SJSA1 (cell line): ENCODE data around the gene PPIB. TPM values are rescaled to one million over a fixed set of nuclear protein-coding genes. Genes with fewer than 3 reads are reported as not detected.
A peak's percentile ranks its signal among the peaks of the same experiment; 100 is the strongest.

ENCODE experiments used
- DNase-seq, 2 experiments: peaks; one replicate each; pipeline ENCODE4 v3.0.0-alpha.2; 2015 to 2020; ENCODE audit warnings: low spot score in 2 of 2, low read depth in 1 of 2
- H3K27ac ChIP-seq: fragments of 250-450 bp; sonication (Bioruptor Pico); 2 replicates; pipeline ENCODE4 v1.5.1; 2020; ENCODE audit warnings: mild to moderate bottlenecking, moderate library complexity
- H3K27me3 ChIP-seq: fragments of 250-450 bp; sonication (Bioruptor Pico); replicated peaks from 2 replicates; pipeline ENCODE4 v1.5.1; 2020; ENCODE audit warnings: mild to moderate bottlenecking, moderate library complexity
- H3K36me3 ChIP-seq: fragments of 250-450 bp; sonication (Bioruptor Pico); 2 replicates; pipeline ENCODE4 v1.5.1; 2020; ENCODE audit warnings: mild to moderate bottlenecking
- H3K4me1 ChIP-seq: fragments of 250-450 bp; sonication (Bioruptor Pico); replicated peaks from 2 replicates; pipeline ENCODE4 v1.6.1; 2021; ENCODE audit warnings: mild to moderate bottlenecking
- H3K4me3 ChIP-seq: fragments of 250-450 bp; sonication (Bioruptor Pico); 2 replicates; pipeline ENCODE4 v1.5.1; 2020; ENCODE audit warnings: mild to moderate bottlenecking
- H3K9me3 ChIP-seq: fragments of 250-450 bp; sonication (Bioruptor Pico); replicated peaks from 2 replicates; pipeline ENCODE4 v1.5.1; 2020; ENCODE audit warnings: mild to moderate bottlenecking
- total RNA-seq: library from RNA; depleted of rRNA; stranded (reverse); fragments of >200 nt; shearing (Covaris generic); gene quantifications from 2 replicates; pipeline ENCODE4 v1.2.3, GENCODE V29; 2014

The PPIB gene
- total RNA-seq, 1 experiment from 2014 or later = 670 TPM

- peaks cover 35% of the 10 kb centered on the region for H3K36me3 ChIP-seq
- no peaks in the 10 kb centered on the region for H3K9me3 ChIP-seq
- H3K27me3 ChIP-seq = peaks cover 14% of the 10 kb centered on the region
- peaks cover 12% of the 10 kb centered on the region for H3K4me1 ChIP-seq
- H3K27ac ChIP-seq = no peak overlapping the region
- no peak for DNase-seq
- no peak overlapping the region for H3K4me3 ChIP-seq
Measured at GRCh38 chr15:64152507-64153387, 10.1 kb downstream of the PPIB start.

GRCh38 chr15:64151727-64152506 lies 10.9 kb downstream of the PPIB start, which contains the start of gene SNX22:
TSS of gene SNX22 (plus strand) at chr15:64151731. CDS start at chr15:64151776, 45 bp downstream.
- Histone ChIP-seq H3K27me3 (peaks cover 14% of the 10 kb centered on the region), H3K4me1 (peaks cover 17% of the 10 kb centered on the region), H3K36me3 (peaks cover 26% of the 10 kb centered on the region), H3K9me3 (no peaks in the 10 kb centered on the region), H3K4me3 (peak within 1 kb of the TSS; percentile 34), H3K27ac (no peak within 1 kb of the TSS)
- no peak for DNase-seq

- Histone ChIP-seq H3K36me3 (peaks cover 10% of the 10 kb centered on the region), H3K4me3 (no peak overlapping the region), H3K9me3 (no peaks in the 10 kb centered on the region), H3K4me1 (peaks cover 20% of the 10 kb centered on the region), H3K27me3 (peaks cover 14% of the 10 kb centered on the region), H3K27ac (no peak overlapping the region)
- DNase-seq = no peak
Measured at GRCh38 chr15:64149893-64150578, 12.8 kb downstream of the PPIB start.

GRCh38 chr15:64149424-64149823 lies 13.4 kb downstream of the PPIB start:
- Histone ChIP-seq H3K27me3 (peaks cover 14% of the 10 kb centered on the region), H3K9me3 (no peaks in the 10 kb centered on the region), H3K4me3 (no peak overlapping the region), H3K4me1 (peaks cover 20% of the 10 kb centered on the region), H3K27ac (no peak overlapping the region), H3K36me3 (peaks cover 11% of the 10 kb centered on the region)
- DNase-seq = no peak

GRCh38 chr15:64148581-64148980 lies 14.2 kb downstream of the PPIB start:
- peaks cover 20% of the 10 kb centered on the region for H3K4me1 ChIP-seq
- no peak for DNase-seq
- H3K9me3 ChIP-seq = no peaks in the 10 kb centered on the region

GRCh38 chr15:64148168-64148567 lies 14.7 kb downstream of the PPIB start:
- Histone ChIP-seq H3K4me3 (no peak overlapping the region), H3K36me3 (peaks cover 16% of the 10 kb centered on the region; the same call in 1 of the 2 replicates), H3K4me1 (peaks cover 20% of the 10 kb centered on the region), H3K27me3 (peaks cover 14% of the 10 kb centered on the region), H3K9me3 (no peaks in the 10 kb centered on the region), H3K27ac (no peak overlapping the region)
- no peak for DNase-seq

More at GRCh38 chr15:64148581-64148980, 14.2 kb downstream of the PPIB start:
- peaks cover 12% of the 10 kb centered on the region; the same call in 1 of the 2 replicates for H3K36me3 ChIP-seq
- H3K27ac ChIP-seq = no peak overlapping the region
- H3K4me3 ChIP-seq = no peak overlapping the region
- peaks cover 14% of the 10 kb centered on the region for H3K27me3 ChIP-seq

- peaks cover 5% of the 10 kb centered on the region for H3K27me3 ChIP-seq
- H3K4me3 ChIP-seq = no peak overlapping the region
- H3K9me3 ChIP-seq = no peaks in the 10 kb centered on the region
- no peak for DNase-seq
- H3K36me3 ChIP-seq = peaks cover 21% of the 10 kb centered on the region; the same call in 1 of the 2 replicates
- H3K27ac ChIP-seq = no peak overlapping the region
- H3K4me1 ChIP-seq = peaks cover 17% of the 10 kb centered on the region
Measured at GRCh38 chr15:64146885-64147681, 15.7 kb downstream of the PPIB start.

GRCh38 chr15:64146520-64146884 lies 16.3 kb downstream of the PPIB start:
- Histone ChIP-seq H3K36me3 (peaks cover 25% of the 10 kb centered on the region), H3K27ac (no peak overlapping the region), H3K27me3 (no peaks in the 10 kb centered on the region), H3K4me1 (peaks cover 11% of the 10 kb centered on the region), H3K4me3 (no peak overlapping the region), H3K9me3 (no peaks in the 10 kb centered on the region)
- no peak for DNase-seq

- H3K27ac ChIP-seq = no peak overlapping the region
- no peak for DNase-seq
- peaks cover 9% of the 10 kb centered on the region for H3K4me1 ChIP-seq
- no peaks in the 10 kb centered on the region for H3K9me3 ChIP-seq
- H3K4me3 ChIP-seq = no peak overlapping the region
- peaks cover 30% of the 10 kb centered on the region for H3K36me3 ChIP-seq
- no peaks in the 10 kb centered on the region for H3K27me3 ChIP-seq
Measured at GRCh38 chr15:64146041-64146440, 16.8 kb downstream of the PPIB start.

- H3K4me3 ChIP-seq = no peak overlapping the region
- H3K27ac ChIP-seq = no peak overlapping the region
- H3K36me3 ChIP-seq = peaks cover 39% of the 10 kb centered on the region
- no peaks in the 10 kb centered on the region for H3K27me3 ChIP-seq
- H3K9me3 ChIP-seq = no peaks in the 10 kb centered on the region
- peaks cover 7% of the 10 kb centered on the region for H3K4me1 ChIP-seq
- no peak for DNase-seq
Measured at GRCh38 chr15:64144565-64145281, 18.1 kb downstream of the PPIB start.

GRCh38 chr15:64144192-64144564 lies 18.6 kb downstream of the PPIB start:
- Histone ChIP-seq H3K9me3 (no peaks in the 10 kb centered on the region), H3K4me1 (peaks cover 7% of the 10 kb centered on the region), H3K27me3 (no peaks in the 10 kb centered on the region), H3K36me3 (peaks cover 39% of the 10 kb centered on the region), H3K4me3 (no peak overlapping the region), H3K27ac (no peak overlapping the region)
- no peak for DNase-seq

GRCh38 chr15:64143276-64143675 lies 19.5 kb downstream of the PPIB start:
- peaks cover 7% of the 10 kb centered on the region for H3K4me1 ChIP-seq
- no peak overlapping the region for H3K4me3 ChIP-seq
- DNase-seq = no peak
- no peaks in the 10 kb centered on the region for H3K27me3 ChIP-seq
- no peaks in the 10 kb centered on the region for H3K9me3 ChIP-seq
- peaks cover 45% of the 10 kb centered on the region for H3K36me3 ChIP-seq
- no peak overlapping the region for H3K27ac ChIP-seq
